ENCODE measurements around the gene COX7A1. TPM values are rescaled to one million over a fixed set of nuclear protein-coding genes. Genes with fewer than 3 reads are reported as not detected.
A peak's percentile ranks its signal among the peaks of the same experiment; 100 is the strongest.
"Not testable (repeated sequence)": the region's sequence is repeated elsewhere in the genome, so short reads cannot be mapped to it uniquely, and the experiment has no call there.

The COX7A1 gene
- total and polyA plus RNA-seq, 2 experiments from 2014 or later: 6.5 TPM; not detected in 1

GRCh38 chr19:36140304-36141038, 11.8 kb downstream of the COX7A1 start:
- peak; percentile 58 to 71 for DNase-seq (ENCODE audit: low read depth in 1 of 2, low spot score in 1 of 2)

GRCh38 chr19:36139473-36140303, 12.6 kb downstream of the COX7A1 start, which contains the start of gene CAPNS1:
CAPNS1 (plus strand) TSS chr19:36140066; CDS start chr19:36141012, 946 bp downstream.
- H3K36me3 ChIP-seq: peaks cover 16% of the 10 kb centered on the region
- H3K4me1 ChIP-seq (ENCODE audit: low read depth): peaks cover 3% of the 10 kb centered on the region
- DNase-seq (ENCODE audit: low read depth in 1 of 2, low spot score in 1 of 2): peak; percentile 98 to 99
- no peaks in the 10 kb centered on the region for H3K9me3 ChIP-seq (ENCODE audit: low read depth)
- TF ChIP-seq CTCF (IDR thresholded peaks at IDR 0.05; ENCODE audit: low read depth, low read length): peak; percentile 8
- H3K27me3 ChIP-seq: peaks cover 1% of the 10 kb centered on the region
- peak within 1 kb of the TSS; percentile 92 for H3K27ac ChIP-seq
- peak within 1 kb of the TSS; percentile 97 for H3K4me3 ChIP-seq

More at GRCh38 chr19:36140304-36141038, 11.8 kb downstream of the COX7A1 start:
- TF ChIP-seq CTCF (IDR thresholded peaks at IDR 0.05; ENCODE audit: low read depth, low read length): no peak
- H3K27ac ChIP-seq: peak overlapping the region; percentile 92
- peak overlapping the region; percentile 97 for H3K4me3 ChIP-seq
- peaks cover 22% of the 10 kb centered on the region for H3K36me3 ChIP-seq
- peaks cover 3% of the 10 kb centered on the region for H3K4me1 ChIP-seq (ENCODE audit: low read depth)
- H3K9me3 ChIP-seq (ENCODE audit: low read depth): no peaks in the 10 kb centered on the region
- no peaks in the 10 kb centered on the region for H3K27me3 ChIP-seq

GRCh38 chr19:36139120-36139472, 13.2 kb downstream of the COX7A1 start:
- Histone ChIP-seq H3K36me3 (peaks cover 11% of the 10 kb centered on the region), H3K27me3 (peaks cover 3% of the 10 kb centered on the region), H3K4me3 (peak overlapping the region; percentile 97), H3K4me1 (ENCODE audit: low read depth) (peaks cover 3% of the 10 kb centered on the region), H3K9me3 (ENCODE audit: low read depth) (no peaks in the 10 kb centered on the region), H3K27ac (peak overlapping the region; percentile 92)
- no peak for DNase-seq (ENCODE audit: low read depth in 1 of 2, low spot score in 1 of 2)
- no peak for TF ChIP-seq CTCF (IDR thresholded peaks at IDR 0.05; ENCODE audit: low read depth, low read length)

- no peak for TF ChIP-seq CTCF (IDR thresholded peaks at IDR 0.05; ENCODE audit: low read depth, low read length)
- DNase-seq (ENCODE audit: low read depth in 1 of 2, low spot score in 1 of 2): peak in 1 of 2 donors; percentile 51
- Histone ChIP-seq H3K4me1 (ENCODE audit: low read depth) (peaks cover 3% of the 10 kb centered on the region), H3K9me3 (ENCODE audit: low read depth) (no peaks in the 10 kb centered on the region), H3K27me3 (peaks cover 3% of the 10 kb centered on the region), H3K4me3 (no peak overlapping the region), H3K36me3 (no peaks in the 10 kb centered on the region), H3K27ac (no peak overlapping the region)
Measured at GRCh38 chr19:36136964-36137686, 15.1 kb downstream of the COX7A1 start.

- H3K4me3 ChIP-seq; H3K36me3 ChIP-seq; H3K4me1 ChIP-seq (ENCODE audit: low read depth); H3K27ac ChIP-seq; H3K9me3 ChIP-seq (ENCODE audit: low read depth); DNase-seq (ENCODE audit: low read depth in 1 of 2, low spot score in 1 of 2); H3K27me3 ChIP-seq: not testable (repeated sequence)
Measured at GRCh38 chr19:36134867-36135266, 17.4 kb downstream of the COX7A1 start.

- DNase-seq (ENCODE audit: low read depth in 1 of 2, low spot score in 1 of 2); H3K36me3 ChIP-seq; H3K27me3 ChIP-seq; H3K4me1 ChIP-seq (ENCODE audit: low read depth); H3K27ac ChIP-seq; H3K9me3 ChIP-seq (ENCODE audit: low read depth); H3K4me3 ChIP-seq: not testable (repeated sequence)
Measured at GRCh38 chr19:36131221-36131620, 21.0 kb downstream of the COX7A1 start.
